GM12865 (cell line): ENCODE measurements around the gene SAPCD1.
"Not testable (repeated sequence)": the region's sequence is repeated elsewhere in the genome, so short reads cannot be mapped to it uniquely, and the experiment has no call there.

ENCODE experiments used
- DNase-seq: peaks from one replicate; pipeline ENCODE4 v3.0.0; 2010; ENCODE audit warnings: low read depth
- H3K4me3 ChIP-seq: 2 replicates; pipeline ENCODE4 v1.5.1; 2011; ENCODE audit warnings: mild to moderate bottlenecking, low read depth, low read length, control low read depth
- TF ChIP-seq, protein P1 (sequence below): IDR thresholded peaks from 2 replicates; pipeline ENCODE4 v1.5.1; 2011; ENCODE audit warnings: low read length, control low read depth, low read depth, inconsistent platforms; ENCODE audit not compliant: insufficient read depth; ENCODE audit errors: missing control alignments

Gene SAPCD1

DNA sequence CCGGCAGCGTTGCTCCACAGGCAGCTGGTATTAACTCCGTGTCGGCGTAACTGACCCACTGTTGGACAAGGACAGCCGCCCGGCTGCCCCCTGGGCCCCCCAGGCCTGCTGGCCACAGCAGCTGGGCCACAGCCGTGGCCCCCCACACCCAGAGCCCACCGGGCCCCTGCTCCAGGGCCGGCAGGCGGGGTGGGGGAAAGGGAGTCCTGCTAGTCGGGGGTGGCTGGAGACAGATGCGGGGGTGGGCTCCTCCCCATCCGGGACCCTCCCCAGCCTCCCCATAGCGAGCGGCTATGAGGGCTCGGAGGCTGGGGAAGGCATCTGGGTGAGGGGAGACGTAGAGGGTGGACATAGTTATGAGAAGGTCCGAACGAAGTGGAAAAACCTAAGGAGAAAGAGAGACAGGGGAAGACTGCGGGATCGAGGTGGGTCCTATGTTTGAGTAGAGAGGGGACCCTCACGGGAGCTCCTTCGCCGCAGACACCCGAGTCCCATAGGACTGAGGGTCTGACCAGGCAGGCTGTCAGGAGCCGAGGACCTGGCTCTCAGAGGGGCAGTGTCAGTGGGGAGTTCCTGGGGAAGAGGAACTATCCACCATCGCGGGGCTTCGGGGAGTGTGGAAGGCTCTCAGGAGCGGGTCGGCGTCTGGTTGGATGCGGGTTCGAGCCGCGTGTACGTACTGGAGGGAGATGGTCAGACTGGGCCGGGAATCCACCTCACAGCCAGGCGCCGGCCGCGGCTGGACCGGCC is 32.6 kb downstream of the SAPCD1 start:
- TF ChIP-seq, protein P1, sequence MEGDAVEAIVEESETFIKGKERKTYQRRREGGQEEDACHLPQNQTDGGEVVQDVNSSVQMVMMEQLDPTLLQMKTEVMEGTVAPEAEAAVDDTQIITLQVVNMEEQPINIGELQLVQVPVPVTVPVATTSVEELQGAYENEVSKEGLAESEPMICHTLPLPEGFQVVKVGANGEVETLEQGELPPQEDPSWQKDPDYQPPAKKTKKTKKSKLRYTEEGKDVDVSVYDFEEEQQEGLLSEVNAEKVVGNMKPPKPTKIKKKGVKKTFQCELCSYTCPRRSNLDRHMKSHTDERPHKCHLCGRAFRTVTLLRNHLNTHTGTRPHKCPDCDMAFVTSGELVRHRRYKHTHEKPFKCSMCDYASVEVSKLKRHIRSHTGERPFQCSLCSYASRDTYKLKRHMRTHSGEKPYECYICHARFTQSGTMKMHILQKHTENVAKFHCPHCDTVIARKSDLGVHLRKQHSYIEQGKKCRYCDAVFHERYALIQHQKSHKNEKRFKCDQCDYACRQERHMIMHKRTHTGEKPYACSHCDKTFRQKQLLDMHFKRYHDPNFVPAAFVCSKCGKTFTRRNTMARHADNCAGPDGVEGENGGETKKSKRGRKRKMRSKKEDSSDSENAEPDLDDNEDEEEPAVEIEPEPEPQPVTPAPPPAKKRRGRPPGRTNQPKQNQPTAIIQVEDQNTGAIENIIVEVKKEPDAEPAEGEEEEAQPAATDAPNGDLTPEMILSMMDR, result no peak
- peak overlapping the region; percentile 95 for H3K4me3 ChIP-seq
- DNase-seq, result no peak

GRCh38 chr6:31795616-31796298 is 33.3 kb downstream of the SAPCD1 start, which contains the start of gene VARS1:
TSS of gene VARS1 (minus strand) at chr6:31795752. CDS start at chr6:31795217, 535 bp downstream.
- peak; percentile 96 for DNase-seq
- TF ChIP-seq, protein P1, result peak; percentile 85
- H3K4me3 ChIP-seq, result peak within 1 kb of the TSS; percentile 95

DNA sequence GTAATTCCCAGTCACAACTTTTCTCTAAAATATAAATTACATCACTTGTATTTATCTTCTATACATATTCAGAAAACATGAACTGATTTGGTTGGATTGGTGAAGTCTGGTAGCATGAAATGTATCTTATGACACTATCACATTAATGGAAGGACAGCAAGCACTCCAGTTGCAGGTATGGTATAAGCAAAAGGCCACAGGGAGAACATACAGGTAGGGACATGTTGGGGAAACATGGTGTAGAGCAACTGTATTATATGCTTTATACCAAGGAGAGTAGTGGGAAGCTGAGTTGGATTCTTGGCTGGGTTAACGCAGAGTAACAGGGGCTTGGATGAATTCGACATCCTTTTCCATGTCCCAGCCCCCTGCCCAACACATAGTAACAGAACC is 34.5 kb downstream of the SAPCD1 start:
- no peak for DNase-seq
- TF ChIP-seq, protein P1, result no peak
- H3K4me3 ChIP-seq, result no peak overlapping the region

- TF ChIP-seq, protein P1, result no peak
- no peak for DNase-seq
- no peak overlapping the region for H3K4me3 ChIP-seq
Measured at GRCh38 chr6:31797588-31797987, 35.1 kb downstream of the SAPCD1 start.

DNA sequence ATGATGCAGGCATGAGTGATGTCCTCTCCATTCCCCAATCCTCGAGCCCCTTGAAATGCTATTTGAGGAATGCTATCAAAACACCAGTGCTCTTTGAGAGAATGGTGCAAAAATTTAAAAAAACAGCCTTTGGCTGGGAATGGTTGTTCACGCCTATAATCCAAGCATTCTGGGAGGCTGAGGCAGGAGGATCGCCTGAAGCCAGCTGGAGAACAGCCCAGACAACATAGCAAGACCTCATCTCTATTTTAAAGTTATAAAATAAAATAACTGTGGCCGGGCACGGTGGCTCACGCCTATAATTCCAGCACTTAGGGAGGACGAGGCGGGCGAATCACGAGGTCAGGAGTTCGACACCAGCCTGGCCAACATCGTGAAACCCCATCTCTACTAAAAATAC is 37.3 kb downstream of the SAPCD1 start:
- TF ChIP-seq, protein P1, result no peak
- DNase-seq, result no peak
- no peak overlapping the region for H3K4me3 ChIP-seq

DNA sequence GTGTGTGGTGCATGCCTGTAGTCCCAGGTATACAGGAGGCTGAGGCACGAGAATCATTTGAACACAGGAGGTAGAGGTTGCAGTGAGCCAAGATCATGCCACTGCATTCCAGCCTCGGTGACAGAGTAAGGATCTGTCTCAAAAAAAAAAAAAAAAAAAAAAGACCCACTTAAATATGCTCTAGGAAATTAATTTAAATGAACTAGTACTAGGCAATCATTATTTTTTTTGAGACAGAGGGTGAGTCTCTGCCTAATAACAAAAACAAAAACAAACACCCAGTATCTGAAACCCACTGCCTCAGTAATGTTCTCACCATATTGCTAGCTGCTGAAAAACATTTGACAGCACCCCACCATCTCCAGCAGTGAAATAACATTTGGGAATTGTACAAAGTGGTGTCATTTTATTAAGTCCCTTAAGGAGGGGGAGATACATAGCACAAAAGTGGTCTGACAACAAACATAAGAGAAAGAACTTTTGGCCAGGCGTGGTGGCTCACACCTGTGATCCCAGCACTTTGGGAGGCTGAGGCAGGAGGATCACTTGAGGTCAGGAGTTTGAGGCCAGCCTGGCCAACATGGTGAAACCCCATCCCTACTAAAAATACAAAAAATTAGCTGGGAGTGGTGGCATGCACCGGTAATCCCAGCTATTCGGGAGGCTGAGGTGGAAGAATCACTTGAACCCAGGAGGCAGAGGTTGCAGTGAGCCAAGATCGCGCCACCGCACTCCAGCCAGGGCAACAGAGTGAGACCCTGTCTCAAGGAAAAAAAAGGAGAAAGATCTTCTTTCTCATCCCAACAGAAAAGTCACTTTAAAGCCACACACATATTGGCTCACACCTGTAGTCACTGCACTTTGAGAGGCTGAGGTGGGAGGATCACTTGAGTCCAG is 38.8 kb downstream of the SAPCD1 start:
- DNase-seq, H3K4me3 ChIP-seq: not testable (repeated sequence)

GRCh38 chr6:31805939-31806469 is 43.5 kb downstream of the SAPCD1 start:
- no peak for DNase-seq
- TF ChIP-seq, protein P1, result no peak
- H3K4me3 ChIP-seq, result peak overlapping the region; percentile 82
